ENCODE measurements around the gene ST7. TPM values are rescaled to one million over a fixed set of nuclear protein-coding genes. Genes with fewer than 3 reads are reported as not detected.

Gene ST7
- total RNA-seq, 2 experiments from 2014 or later, result 5.2 to 7.0 TPM

DNA sequence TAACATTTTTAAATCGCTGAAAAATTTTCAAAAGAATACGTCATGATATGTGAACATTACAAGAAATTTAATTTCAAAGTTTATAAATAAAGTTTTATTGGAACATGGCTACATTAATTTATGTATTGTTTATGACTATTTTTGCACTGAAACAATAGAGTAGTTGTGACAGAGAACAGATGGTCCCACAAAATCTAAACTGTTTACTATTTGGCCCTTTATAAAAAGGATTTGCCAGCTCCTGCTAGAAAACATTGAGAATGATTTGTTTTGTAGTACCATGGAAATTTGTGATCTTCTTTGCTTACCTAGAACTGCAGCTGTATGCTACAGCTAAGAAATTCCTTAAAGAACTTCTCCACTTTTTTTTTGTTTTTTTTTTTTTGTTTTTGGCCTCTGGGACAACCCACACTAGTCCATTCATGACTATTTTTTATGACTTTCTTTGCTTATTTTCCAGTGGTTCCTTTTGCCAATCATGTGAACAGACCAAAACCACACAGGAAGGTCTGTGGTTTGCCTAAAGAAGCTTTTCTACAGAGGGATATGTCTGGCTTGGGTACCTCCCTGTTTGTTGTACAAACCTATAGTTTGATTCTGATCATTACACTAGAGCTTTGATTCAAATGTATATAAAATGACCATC lies 55.7 kb downstream of the ST7 start:
- DNase-seq, result peak; percentile 79
- H3K27me3 Mint-ChIP-seq, result peaks cover 25% of the 10 kb centered on the region
- H3K4me3 Mint-ChIP-seq, result peak overlapping the region; percentile 17
- ChIA-PET POLR2A (no interaction called here), CTCF (interaction anchor here (0.6 to 0.7 kb wide), 4 partner anchors 19 to 1920 kb away, joined by 3 to 4 read pairs (median 4); no protein-coding TSS in a partner anchor)
- peaks cover 57% of the 10 kb centered on the region for H3K4me1 Mint-ChIP-seq
- peaks cover 6% of the 10 kb centered on the region for H3K36me3 Mint-ChIP-seq (ENCODE audit: low read depth)
- H3K27ac Mint-ChIP-seq, result peak overlapping the region; percentile 43
- no peaks in the 10 kb centered on the region for H3K9me3 Mint-ChIP-seq

- ChIA-PET POLR2A (no interaction called here), CTCF (interaction anchor here (0.7 to 1.5 kb wide), 3 partner anchors 11 to 25 kb away, joined by 3 to 5 read pairs (median 3); no protein-coding TSS in a partner anchor)
- Mint-ChIP-seq H3K9me3 (no peaks in the 10 kb centered on the region), H3K27ac (peak overlapping the region; percentile 43), H3K27me3 (peaks cover 26% of the 10 kb centered on the region), H3K36me3 (ENCODE audit: low read depth) (peaks cover 6% of the 10 kb centered on the region), H3K4me1 (peaks cover 61% of the 10 kb centered on the region), H3K4me3 (peak overlapping the region; percentile 17)
- peak; percentile 33 for DNase-seq
Measured at GRCh38 chr7:117009705-117010361, 56.5 kb downstream of the ST7 start.

DNA sequence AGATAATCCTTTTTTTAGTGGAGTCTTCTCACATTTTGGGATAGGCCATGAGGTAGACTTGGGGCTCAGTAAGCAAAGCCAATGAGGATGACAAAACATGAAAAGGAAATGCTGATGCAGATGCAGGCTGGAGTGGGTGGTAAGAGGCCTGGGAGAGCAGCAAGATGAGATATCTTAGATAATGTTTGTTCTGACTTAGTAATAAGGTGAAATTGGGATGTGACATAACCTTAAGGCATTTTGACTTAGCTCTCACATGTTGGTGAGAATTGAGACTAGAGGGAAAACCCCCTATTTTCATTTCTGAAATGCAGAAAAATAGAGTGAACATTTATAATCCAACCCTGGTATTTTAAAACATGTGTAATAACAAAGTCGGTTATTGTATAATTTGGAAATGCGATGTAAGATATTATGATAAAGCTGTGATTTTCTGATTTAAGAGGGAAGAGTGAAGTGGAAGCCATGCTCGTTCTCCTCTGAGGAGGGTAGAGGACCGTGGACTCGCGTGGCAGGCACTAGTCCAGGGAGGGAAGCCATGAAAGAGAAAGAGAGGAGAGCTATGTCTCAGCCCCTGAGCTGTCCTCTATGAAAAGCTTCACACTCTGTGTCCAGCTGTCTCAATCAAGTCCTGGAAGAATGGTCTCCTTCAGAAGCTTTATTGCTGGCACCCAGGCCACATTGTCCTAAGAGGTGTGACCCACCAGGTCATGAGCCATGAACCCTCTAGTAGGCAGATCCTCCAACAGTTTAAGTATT lies 57.3 kb downstream of the ST7 start:
- Mint-ChIP-seq H3K9me3 (no peaks in the 10 kb centered on the region), H3K27ac (peak overlapping the region; percentile 43), H3K27me3 (peaks cover 31% of the 10 kb centered on the region), H3K4me1 (peaks cover 67% of the 10 kb centered on the region), H3K4me3 (peak overlapping the region; percentile 17), H3K36me3 (ENCODE audit: low read depth) (peaks cover 6% of the 10 kb centered on the region)
- ChIA-PET CTCF (interaction anchor here (0.5 to 1.5 kb wide), 4 partner anchors 9 to 36 kb away, joined by 3 to 5 read pairs (median 3); no protein-coding TSS in a partner anchor), POLR2A (no interaction called here)
- DNase-seq, result no peak

- H3K4me3 Mint-ChIP-seq, result no peak overlapping the region
- H3K27ac Mint-ChIP-seq, result peak overlapping the region; percentile 0
- ChIA-PET CTCF (interaction anchor here (0.9 kb wide), 1 partner anchor 21 kb away, joined by 3 read pairs; no protein-coding TSS in a partner anchor), POLR2A (interaction anchor here (0.6 kb wide), 1 partner anchor 14 kb away, joined by 9 read pairs; no protein-coding TSS in a partner anchor)
- peaks cover 34% of the 10 kb centered on the region for H3K27me3 Mint-ChIP-seq
- no peak for DNase-seq
- peaks cover 65% of the 10 kb centered on the region for H3K4me1 Mint-ChIP-seq
- no peaks in the 10 kb centered on the region for H3K9me3 Mint-ChIP-seq
- peaks cover 6% of the 10 kb centered on the region for H3K36me3 Mint-ChIP-seq (ENCODE audit: low read depth)
Measured at GRCh38 chr7:117011419-117012260, 58.3 kb downstream of the ST7 start.

DNA sequence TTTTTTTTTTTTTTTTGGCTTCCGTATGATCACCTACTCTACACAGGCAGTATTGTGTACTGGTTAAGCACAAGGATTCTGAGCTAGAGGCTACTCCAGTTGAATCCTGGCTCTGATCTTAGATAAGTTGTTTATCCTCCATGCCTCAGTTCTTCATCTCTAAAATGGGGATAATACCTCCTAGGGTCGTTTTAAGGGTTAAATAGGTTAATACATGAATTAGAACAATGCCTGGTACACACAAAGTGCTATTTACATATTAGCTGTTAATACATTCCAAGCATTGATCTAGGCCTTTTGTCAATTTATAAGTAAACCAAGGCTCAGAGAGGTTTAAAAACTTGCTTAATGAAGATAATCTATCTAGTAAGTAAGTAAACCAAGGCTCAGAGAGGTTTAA lies 59.0 kb downstream of the ST7 start:
- Mint-ChIP-seq H3K9me3 (no peaks in the 10 kb centered on the region), H3K36me3 (ENCODE audit: low read depth) (peaks cover 6% of the 10 kb centered on the region), H3K4me1 (peaks cover 61% of the 10 kb centered on the region), H3K4me3 (no peak overlapping the region), H3K27me3 (peaks cover 38% of the 10 kb centered on the region), H3K27ac (no peak overlapping the region)
- CTCF ChIA-PET, result interaction anchor here (0.9 kb wide), 1 partner anchor 22 kb away, joined by 3 read pairs; no protein-coding TSS in a partner anchor
- POLR2A ChIA-PET, result interaction anchor here (0.6 kb wide), 1 partner anchor 14 kb away, joined by 9 read pairs; no protein-coding TSS in a partner anchor
- DNase-seq, result no peak

- no peak overlapping the region for H3K4me3 Mint-ChIP-seq
- H3K27me3 Mint-ChIP-seq, result peaks cover 42% of the 10 kb centered on the region
- DNase-seq, result peak; percentile 30
- POLR2A ChIA-PET, result no interaction called here
- peaks cover 57% of the 10 kb centered on the region for H3K4me1 Mint-ChIP-seq
- no peak overlapping the region for H3K27ac Mint-ChIP-seq
- peaks cover 6% of the 10 kb centered on the region for H3K36me3 Mint-ChIP-seq (ENCODE audit: low read depth)
- no peaks in the 10 kb centered on the region for H3K9me3 Mint-ChIP-seq
- CTCF ChIA-PET, result no interaction called here
Measured at GRCh38 chr7:117012696-117013095, 59.4 kb downstream of the ST7 start.

- Mint-ChIP-seq H3K4me3 (no peak overlapping the region), H3K36me3 (ENCODE audit: low read depth) (peaks cover 3% of the 10 kb centered on the region), H3K27ac (no peak overlapping the region), H3K27me3 (peaks cover 39% of the 10 kb centered on the region), H3K9me3 (no peaks in the 10 kb centered on the region), H3K4me1 (peaks cover 44% of the 10 kb centered on the region)
- DNase-seq, result no peak
- ChIA-PET POLR2A (no interaction called here), CTCF (no interaction called here)
Measured at GRCh38 chr7:117014099-117014656, 60.9 kb downstream of the ST7 start.

DNA sequence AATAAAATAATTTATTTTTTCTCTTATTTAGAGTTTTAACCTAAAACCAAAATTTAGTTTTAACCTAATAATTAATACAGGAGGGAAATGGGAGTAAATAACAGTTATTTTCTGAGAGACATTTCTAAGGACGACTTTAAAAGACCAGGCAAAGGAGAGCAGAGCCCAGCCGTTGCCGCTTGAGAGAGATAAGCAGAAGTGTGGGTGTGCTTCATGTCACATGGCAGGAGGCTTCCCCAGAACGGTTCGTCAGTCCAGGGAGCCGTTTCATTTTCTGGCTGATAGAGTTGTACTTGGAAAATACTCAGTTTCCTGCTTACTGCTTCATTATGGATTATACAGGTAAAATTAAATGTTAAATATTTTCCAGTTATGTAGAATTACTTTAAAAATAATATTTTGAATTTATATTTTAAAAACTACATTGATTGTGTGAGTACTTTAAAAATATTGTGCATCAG lies 61.4 kb downstream of the ST7 start:
- H3K4me3 Mint-ChIP-seq, result no peak overlapping the region
- CTCF ChIA-PET, result no interaction called here

GRCh38 chr7:117015258-117016184 lies 62.2 kb downstream of the ST7 start:
- Mint-ChIP-seq H3K4me3 (no peak overlapping the region), H3K27me3 (peaks cover 36% of the 10 kb centered on the region)
- CTCF ChIA-PET, result no interaction called here

More for the DNA sequence above, 61.4 kb downstream of the ST7 start:
- POLR2A ChIA-PET, result no interaction called here
- Mint-ChIP-seq H3K36me3 (ENCODE audit: low read depth) (peaks cover 3% of the 10 kb centered on the region), H3K9me3 (no peaks in the 10 kb centered on the region), H3K27ac (no peak overlapping the region), H3K27me3 (peaks cover 39% of the 10 kb centered on the region), H3K4me1 (peaks cover 39% of the 10 kb centered on the region)
- DNase-seq, result no peak

GRCh38 chr7:117017017-117017451 lies 63.7 kb downstream of the ST7 start:
- no peak for DNase-seq
- Mint-ChIP-seq H3K27ac (no peak overlapping the region), H3K36me3 (ENCODE audit: low read depth) (no peaks in the 10 kb centered on the region), H3K9me3 (no peaks in the 10 kb centered on the region), H3K27me3 (peaks cover 25% of the 10 kb centered on the region), H3K4me3 (no peak overlapping the region), H3K4me1 (peaks cover 16% of the 10 kb centered on the region)
- POLR2A ChIA-PET, result no interaction called here
- CTCF ChIA-PET, result no interaction called here

More at GRCh38 chr7:117015258-117016184, 62.2 kb downstream of the ST7 start:
- Mint-ChIP-seq H3K27ac (no peak overlapping the region), H3K9me3 (no peaks in the 10 kb centered on the region), H3K4me1 (peaks cover 31% of the 10 kb centered on the region), H3K36me3 (ENCODE audit: low read depth) (peaks cover 3% of the 10 kb centered on the region)
- POLR2A ChIA-PET, result no interaction called here
- no peak for DNase-seq

DNA sequence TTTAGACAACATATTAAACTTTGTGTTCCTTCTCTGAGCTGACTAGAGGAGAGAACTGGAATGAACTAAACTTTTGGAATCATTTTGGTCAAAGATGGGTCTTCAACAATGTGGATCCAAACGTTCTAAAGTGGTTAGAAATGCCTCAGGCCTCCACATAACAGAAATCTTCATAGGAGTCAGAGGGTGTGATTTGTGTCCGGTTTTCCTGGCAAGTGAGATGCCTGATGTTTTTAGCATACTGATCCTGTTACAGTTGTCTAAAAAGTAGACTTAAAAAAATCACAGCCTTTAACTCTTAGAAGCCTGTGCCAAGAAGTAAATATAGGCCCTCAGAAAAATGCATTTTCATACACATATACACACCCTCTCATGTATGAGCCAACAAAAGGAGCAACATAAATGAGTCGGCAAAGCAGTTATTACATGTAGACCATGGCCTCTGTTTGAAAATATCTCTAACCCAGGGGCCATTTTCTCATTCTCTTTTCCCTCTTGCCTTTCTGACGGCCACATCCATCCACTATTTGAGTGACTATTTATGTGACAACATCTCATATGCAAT lies 64.5 kb downstream of the ST7 start:
- Mint-ChIP-seq H3K27me3 (peaks cover 25% of the 10 kb centered on the region), H3K4me3 (no peak overlapping the region), H3K4me1 (peaks cover 15% of the 10 kb centered on the region), H3K36me3 (ENCODE audit: low read depth) (no peaks in the 10 kb centered on the region), H3K9me3 (no peaks in the 10 kb centered on the region), H3K27ac (no peak overlapping the region)
- POLR2A ChIA-PET, result no interaction called here
- no peak for DNase-seq
- CTCF ChIA-PET, result no interaction called here
